LNCAP (cell line): Measurements from ENCODE around the gene ZNF561.

Source experiments
- CTCF ChIP-seq: fragments of 450-650 bp; IDR thresholded peaks from 2 replicates; pipeline ENCODE4 v1.5.1; 2017; ENCODE audit warnings: mild to moderate bottlenecking

ZNF561 gene

DNA sequence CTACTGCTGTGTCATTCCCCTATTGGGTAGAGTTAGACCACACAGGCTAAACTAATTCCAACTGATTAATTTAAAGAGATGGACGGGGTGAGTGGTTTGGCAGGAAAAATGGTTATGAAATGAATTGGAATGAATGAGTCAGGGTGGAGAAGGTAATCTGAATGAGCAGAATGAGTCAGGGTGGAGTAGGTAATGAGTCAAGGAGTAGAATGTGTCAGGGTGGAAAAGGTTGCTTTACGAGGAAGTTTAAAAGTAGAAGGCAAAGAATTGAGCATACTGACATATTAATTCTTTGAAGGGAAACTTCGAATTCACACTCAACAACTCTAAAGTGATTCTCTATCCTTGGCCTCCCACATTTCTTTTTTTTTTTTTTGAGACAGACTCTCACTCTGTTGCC is 24.0 kb downstream of the ZNF561 start:
- no peak for TF ChIP-seq CTCF

DNA sequence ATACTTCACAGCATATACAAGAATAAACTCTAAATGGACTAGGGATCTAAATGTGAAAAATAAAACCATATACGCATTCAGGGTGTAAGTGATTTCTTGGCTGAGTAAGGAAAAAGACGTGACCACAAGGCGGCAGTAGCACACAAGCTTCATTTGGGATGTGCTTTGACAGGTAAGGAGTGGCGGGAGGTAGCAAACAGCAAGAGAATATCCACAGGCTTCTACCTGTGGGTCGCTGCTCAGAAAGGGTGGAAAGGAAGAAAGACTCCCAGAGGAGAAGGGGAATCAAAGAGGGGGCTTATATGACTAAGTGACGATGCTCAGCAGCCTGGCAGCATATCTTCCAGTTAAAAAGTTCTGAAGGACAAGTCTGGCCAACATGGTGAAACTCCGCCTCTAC is 34.3 kb downstream of the ZNF561 start:
- peak; percentile 70 for TF ChIP-seq CTCF

DNA sequence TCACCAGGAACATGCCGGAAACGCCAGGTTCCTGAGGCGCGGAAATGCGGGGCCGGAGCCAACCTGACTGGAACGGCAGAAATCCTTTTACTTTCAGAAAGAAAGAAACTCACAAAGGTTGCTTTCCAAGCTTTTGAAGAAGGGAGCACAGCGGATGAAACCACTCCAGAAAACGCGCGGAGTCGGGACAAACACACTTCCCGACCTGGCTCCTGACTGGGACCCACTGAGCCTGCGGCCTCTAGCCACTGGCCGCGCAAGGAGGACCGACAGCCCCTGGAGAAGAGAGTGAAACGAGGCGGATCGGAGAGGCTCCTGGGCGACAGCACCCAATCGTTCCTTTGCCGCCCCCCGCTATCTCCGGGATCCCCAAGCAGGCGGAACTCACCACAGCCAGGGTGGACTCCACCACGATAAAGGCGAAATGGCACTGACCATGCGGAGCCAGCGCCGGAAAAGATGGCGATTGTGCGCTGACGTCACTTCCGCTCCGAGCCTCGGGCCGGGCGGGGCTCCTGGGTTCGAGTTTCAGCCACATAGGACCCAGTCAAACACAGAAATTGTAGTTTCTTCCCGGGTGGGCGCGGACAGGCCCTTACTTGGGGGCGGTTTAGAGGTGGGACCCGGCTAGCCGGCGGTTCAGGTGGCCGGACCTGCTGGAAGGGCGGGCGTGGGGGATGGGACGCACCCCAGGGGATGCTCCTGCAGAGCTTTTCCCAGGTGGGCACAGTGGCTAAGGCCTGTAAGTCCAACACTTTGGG is 36.8 kb downstream of the ZNF561 start, which contains the start of gene ZNF121:
ZNF121 (minus strand) TSS at position 432 of the 761 bp plus-strand sequence. CDS start 16,407 bp downstream, outside the sequence.
- TF ChIP-seq CTCF: no peak

DNA sequence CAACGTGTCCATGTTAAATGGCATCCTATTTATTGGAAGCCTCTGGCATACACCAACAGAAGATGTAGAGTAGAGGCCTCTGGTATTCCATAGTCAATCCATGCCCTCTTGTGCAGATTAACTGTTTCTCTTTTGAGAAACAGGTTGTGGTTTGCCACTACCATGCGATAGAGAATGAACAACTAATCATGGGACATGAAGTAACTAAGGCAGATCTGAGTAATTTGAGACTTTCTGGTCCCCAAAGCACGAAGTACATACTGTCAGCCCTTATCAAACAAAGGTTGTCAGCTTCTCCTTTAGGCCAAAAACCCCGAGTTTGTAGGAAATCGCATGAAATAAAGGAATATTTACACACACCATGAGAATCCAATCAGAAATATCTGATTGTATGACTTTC is 40.3 kb downstream of the ZNF561 start:
- TF ChIP-seq CTCF: no peak

GRCh38 chr19:9570255-9570654 is 50.8 kb downstream of the ZNF561 start:
- TF ChIP-seq CTCF: no peak

- 0 out of 2 replicates have a peak, but pooled peaks have one; percentile 11 for TF ChIP-seq CTCF
Observed at GRCh38 chr19:9566729-9567128, 54.3 kb downstream of the ZNF561 start.

- no peak for TF ChIP-seq CTCF
Observed at GRCh38 chr19:9565900-9566705, 54.9 kb downstream of the ZNF561 start.
